ENCODE measurements around the gene PRPF31. TPM values are rescaled to one million over a fixed set of nuclear protein-coding genes. Genes with fewer than 3 reads are reported as not detected.
A peak's percentile ranks its signal among the peaks of the same experiment; 100 is the strongest.

PRPF31 gene
- total and polyA plus RNA-seq, 9 of the 15 experiments (the other 6 are each of a cell fraction or from before 2014, with no cell fraction given), result 5.8 to 92.2 (median 69.2) TPM

DNA sequence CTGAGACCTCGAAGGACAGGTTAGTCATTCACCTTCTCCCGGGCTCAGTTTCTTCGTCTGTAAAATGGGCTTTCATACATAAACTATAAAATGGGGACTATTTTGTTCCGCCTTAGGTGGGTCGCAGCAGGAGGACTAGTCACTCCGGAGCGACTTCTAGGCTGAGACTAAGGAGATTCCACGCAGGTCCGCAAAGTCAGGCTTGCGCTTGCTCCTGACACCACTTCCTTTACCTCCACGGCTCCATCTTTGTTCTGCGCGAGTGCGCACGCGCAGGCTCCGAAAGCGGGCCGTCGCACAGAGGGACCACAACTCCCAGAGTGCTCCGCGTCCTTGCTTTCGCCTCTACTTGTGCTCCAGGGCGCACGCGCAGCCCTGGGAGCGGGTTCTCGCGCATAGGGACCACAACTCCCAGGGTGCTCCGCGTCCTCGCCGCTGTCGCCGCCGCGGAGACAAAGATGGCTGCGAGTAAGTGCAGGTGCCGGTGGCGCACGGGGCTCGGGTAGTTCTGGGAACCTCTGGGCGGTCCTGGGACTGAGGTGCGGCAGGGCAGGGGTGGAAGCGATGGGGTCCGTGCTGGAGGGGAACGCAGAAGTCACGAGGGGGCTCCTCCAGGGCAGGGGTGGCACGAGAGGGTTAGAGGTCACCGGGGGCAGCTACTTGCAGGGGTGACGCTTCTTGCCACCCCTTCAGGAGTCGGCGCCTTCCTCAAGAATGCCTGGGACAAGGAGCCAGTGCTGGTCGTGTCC lies 13.0 kb upstream of the PRPF31 start, which contains the start of gene NDUFA3 (continued):
- TF ChIP-seq SAP30 (IDR thresholded peaks at IDR 0.05; ENCODE audit: borderline replicate concordance, insufficient read depth, low read depth, low read length, poor library complexity, severe bottlenecking) (peak; percentile 48), ZKSCAN1 (IDR thresholded peaks at IDR 0.05; ENCODE audit: low read depth, low read length) (peak; percentile 12; the same call in 1 of the 2 replicates), U2AF1 (optimal IDR thresholded peaks at IDR 0.05; ENCODE audit: low read depth, low read length) (no peak), ZNF830 (CRISPR knock-in tag; IDR thresholded peaks at IDR 0.05) (0 out of 2 replicates have a peak, but pooled peaks have one; percentile 63), SMAD4 (CRISPR knock-in tag; conservative IDR thresholded peaks at IDR 0.05) (no peak), CBFA2T3 (IDR thresholded peaks at IDR 0.05) (no peak), BMI1 (IDR thresholded peaks at IDR 0.05; ENCODE audit: low read length) (no peak), KDM2B (CRISPR knock-in tag; IDR thresholded peaks at IDR 0.05) (no peak), GTF2E2 (tag; IDR thresholded peaks at IDR 0.05) (no peak), NFRKB (IDR thresholded peaks at IDR 0.05; ENCODE audit: low read depth) (0 out of 2 replicates have a peak, but pooled peaks have one; percentile 32), BRD4 (IDR thresholded peaks at IDR 0.05) (no peak; the same call in 1 of the 2 replicates), SRSF1 (IDR thresholded peaks at IDR 0.05; ENCODE audit: low read depth, low read length) (no peak), RFX1 (IDR thresholded peaks at IDR 0.05) (no peak), NR2F6 (CRISPR knock-in tag; IDR thresholded peaks at IDR 0.05) (no peak), RB1 (IDR thresholded peaks at IDR 0.05; ENCODE audit: low read depth) (peak; percentile 52), SPI1 (IDR thresholded peaks at IDR 0.05; ENCODE audit: borderline replicate concordance, low read depth, low read length) (peak; percentile 72; the same call in 1 of the 2 replicates), NELFE (IDR thresholded peaks at IDR 0.05; ENCODE audit: insufficient read depth, insufficient read length) (no peak), NFIC (IDR thresholded peaks at IDR 0.05) (0 out of 2 replicates have a peak, but pooled peaks have one; percentile 7), DMBX1 (CRISPR knock-in tag; IDR thresholded peaks at IDR 0.05; ENCODE audit: borderline replicate concordance) (peak; percentile 61), ZNF354B (CRISPR knock-in tag; IDR thresholded peaks at IDR 0.05) (no peak), KLF13 (tag; IDR thresholded peaks at IDR 0.05; ENCODE audit: borderline replicate concordance, low read depth) (0 out of 2 replicates have a peak, but pooled peaks have one; percentile 46), SIN3B (IDR thresholded peaks at IDR 0.05; ENCODE audit: low read depth) (peak; percentile 91)
- TF ChIP-seq, protein P1, sequence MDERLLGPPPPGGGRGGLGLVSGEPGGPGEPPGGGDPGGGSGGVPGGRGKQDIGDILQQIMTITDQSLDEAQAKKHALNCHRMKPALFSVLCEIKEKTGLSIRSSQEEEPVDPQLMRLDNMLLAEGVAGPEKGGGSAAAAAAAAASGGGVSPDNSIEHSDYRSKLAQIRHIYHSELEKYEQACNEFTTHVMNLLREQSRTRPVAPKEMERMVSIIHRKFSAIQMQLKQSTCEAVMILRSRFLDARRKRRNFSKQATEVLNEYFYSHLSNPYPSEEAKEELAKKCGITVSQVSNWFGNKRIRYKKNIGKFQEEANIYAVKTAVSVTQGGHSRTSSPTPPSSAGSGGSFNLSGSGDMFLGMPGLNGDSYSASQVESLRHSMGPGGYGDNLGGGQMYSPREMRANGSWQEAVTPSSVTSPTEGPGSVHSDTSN (CRISPR knock-in tag; IDR thresholded peaks at IDR 0.05; ENCODE audit: low read depth), result no peak
- TF ChIP-seq, protein P1 (tag; conservative IDR thresholded peaks at IDR 0.05; ENCODE audit: low read depth), result no peak
- TF ChIP-seq, protein P2, sequence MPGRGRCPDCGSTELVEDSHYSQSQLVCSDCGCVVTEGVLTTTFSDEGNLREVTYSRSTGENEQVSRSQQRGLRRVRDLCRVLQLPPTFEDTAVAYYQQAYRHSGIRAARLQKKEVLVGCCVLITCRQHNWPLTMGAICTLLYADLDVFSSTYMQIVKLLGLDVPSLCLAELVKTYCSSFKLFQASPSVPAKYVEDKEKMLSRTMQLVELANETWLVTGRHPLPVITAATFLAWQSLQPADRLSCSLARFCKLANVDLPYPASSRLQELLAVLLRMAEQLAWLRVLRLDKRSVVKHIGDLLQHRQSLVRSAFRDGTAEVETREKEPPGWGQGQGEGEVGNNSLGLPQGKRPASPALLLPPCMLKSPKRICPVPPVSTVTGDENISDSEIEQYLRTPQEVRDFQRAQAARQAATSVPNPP (IDR thresholded peaks at IDR 0.05; ENCODE audit: borderline replicate concordance, insufficient read depth, insufficient read length), result no peak
- TF ChIP-seq, protein P3, sequence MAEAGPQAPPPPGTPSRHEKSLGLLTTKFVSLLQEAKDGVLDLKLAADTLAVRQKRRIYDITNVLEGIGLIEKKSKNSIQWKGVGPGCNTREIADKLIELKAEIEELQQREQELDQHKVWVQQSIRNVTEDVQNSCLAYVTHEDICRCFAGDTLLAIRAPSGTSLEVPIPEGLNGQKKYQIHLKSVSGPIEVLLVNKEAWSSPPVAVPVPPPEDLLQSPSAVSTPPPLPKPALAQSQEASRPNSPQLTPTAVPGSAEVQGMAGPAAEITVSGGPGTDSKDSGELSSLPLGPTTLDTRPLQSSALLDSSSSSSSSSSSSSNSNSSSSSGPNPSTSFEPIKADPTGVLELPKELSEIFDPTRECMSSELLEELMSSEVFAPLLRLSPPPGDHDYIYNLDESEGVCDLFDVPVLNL (CRISPR knock-in tag; IDR thresholded peaks at IDR 0.05; ENCODE audit: low read depth), result no peak
